GDM1 (cell line): ENCODE measurements around the gene RBFOX1.

Experiments
- DNase-seq: peaks from one replicate; lab custom pipeline; 2025; lab: John Stamatoyannopoulos, UW

RBFOX1 gene

GRCh38 chr16:7334801-7335560, 2.3 kb downstream of the RBFOX1 start:
- DNase-seq: no peak

DNA sequence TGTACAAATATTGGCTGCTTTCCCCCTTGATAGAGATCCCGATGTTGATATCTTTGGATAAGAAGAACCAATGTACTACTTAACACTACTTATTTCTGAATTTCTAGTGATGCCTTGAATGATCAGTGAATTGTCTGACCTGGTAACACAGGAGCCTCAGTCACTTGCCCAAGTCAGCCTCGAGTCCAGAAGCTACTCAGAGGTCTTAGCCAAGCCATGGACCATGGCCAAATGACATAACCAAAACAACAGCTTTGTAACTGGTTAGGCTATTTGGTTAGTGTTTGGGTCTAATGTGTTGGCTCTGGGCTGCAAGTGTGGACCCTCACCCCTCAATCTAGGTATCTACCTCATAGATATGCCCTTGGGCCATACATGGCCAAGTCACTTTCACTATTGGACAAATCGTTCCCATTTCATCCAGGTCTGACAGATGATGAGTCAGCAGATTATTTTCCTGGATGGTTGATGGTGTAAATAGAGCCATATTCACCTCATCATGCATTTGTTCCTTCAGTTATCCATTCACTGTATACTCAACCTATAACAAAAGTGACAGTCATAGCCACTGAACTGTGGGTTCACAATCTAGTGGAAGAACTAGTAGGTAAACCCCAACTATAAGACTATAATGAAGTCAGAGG, 3.5 kb downstream of the RBFOX1 start:
- DNase-seq: no peak

DNA sequence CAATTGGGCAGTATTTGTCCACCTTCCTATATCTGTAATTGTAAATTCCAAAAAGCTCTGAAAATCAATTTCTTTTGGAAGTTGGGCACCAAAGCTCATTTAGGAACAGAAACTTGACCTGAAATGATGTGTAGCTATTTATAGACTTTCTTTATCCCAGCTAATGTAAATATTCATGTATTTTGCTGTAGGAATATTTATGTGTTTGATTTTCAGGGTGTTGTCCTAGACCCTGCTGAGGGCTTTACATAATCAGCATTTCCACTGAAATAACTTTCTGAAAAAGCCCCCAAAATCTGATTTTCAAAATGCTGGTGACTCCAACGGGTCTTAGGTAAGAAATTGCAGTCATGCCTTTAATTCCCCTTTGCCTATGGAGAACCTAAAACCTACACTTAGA, 4.1 kb downstream of the RBFOX1 start:
- DNase-seq: no peak

- DNase-seq: no peak
These were observed 6.2 kb downstream of the RBFOX1 start for GRCh38 chr16:7338826-7339225.

DNA sequence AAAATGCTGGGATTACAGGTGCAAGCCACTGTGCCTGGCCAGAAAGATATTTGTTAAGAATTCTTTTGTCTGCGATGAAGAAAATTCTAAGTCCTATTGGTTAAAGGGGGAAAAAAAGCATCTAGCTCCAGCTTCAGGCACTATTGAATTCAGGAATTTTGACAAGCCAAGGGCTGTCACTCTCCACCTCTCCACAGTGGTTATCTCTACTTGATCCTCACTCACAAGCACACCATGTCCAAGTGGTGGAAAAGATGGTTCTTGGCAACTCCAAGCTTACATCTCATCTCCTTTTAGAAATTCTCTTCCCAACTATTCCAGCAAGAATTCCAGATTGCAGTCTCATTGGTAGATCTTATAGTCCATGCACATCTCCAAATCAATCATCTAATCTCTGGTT, 7.1 kb downstream of the RBFOX1 start:
- no peak for DNase-seq

- no peak for DNase-seq
These were observed 8.3 kb downstream of the RBFOX1 start for GRCh38 chr16:7340938-7341337.

- no peak for DNase-seq
These were observed 10.0 kb downstream of the RBFOX1 start for GRCh38 chr16:7342598-7342997.

GRCh38 chr16:7343243-7343642, 10.6 kb downstream of the RBFOX1 start:
- no peak for DNase-seq

DNA sequence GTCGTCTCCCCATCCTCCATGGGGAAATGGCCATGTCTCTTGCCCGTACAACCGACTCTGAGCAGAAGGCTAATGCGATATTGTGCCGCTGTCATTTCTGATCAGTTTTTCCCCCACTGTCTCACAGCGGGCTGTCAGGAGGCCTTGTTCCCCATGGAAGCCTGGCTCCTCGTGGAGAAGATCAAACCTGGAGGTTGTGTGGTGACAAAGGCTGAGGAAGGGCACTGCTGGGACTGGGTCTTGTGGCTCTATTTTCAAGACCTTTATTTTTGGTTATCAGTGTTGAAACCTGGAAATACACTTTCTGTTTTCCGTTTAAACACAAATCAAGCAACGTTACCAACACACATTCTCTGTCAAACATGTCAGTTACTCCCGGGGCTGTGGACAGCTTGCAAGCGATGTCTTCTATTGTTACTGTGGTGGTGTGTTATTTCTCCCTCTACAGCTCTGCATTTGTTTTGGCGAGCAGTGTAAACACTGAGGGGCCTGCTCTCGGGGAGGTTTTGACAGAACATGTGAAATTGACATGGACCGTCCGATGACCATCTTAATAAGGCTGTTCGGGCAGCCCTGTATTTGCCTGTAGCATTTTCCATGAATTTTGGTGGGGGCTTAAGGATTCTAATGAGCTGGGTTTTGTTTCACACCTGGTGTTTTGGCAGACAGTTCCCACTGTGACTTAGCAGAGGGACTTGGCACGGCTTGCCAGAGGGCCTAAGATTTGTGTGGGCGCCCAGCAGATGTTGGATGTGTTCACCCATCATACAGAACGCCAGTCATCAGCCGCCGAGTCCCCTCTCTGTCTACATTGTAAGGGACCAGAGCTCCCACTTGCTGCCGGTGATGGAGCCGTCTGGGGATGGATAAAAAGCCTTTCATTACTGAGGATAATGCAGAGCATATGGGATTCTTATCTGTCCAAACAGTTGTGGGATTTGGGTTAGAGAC, 12.5 kb downstream of the RBFOX1 start:
- DNase-seq: no peak

GRCh38 chr16:7350806-7351205, 18.2 kb downstream of the RBFOX1 start:
- no peak for DNase-seq

GRCh38 chr16:7351610-7352510, 19.2 kb downstream of the RBFOX1 start:
- no peak for DNase-seq

- no peak for DNase-seq
These were observed 23.1 kb downstream of the RBFOX1 start for GRCh38 chr16:7355758-7356157.

GRCh38 chr16:7361416-7362129, 28.9 kb downstream of the RBFOX1 start:
- no peak for DNase-seq

DNA sequence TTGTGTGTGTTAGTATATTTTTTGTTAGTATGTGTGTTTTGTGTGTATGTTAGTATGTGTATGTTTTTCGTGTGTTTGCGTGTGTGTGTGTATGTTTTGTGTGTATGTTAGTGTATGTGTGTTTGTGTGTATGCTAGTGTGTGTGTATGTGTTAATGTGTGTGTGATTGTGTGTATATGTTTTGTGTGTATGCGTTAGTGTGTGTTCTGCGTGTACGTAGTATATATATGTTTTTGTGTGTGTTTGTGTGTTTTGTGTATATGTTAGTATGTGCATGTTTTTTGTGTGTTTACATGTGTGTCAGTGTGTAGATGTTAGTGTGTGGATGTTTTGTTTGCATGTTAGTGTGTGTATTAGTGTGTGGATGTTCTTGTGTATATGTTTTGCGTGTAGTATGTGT, 29.6 kb downstream of the RBFOX1 start:
- DNase-seq: no peak

DNA sequence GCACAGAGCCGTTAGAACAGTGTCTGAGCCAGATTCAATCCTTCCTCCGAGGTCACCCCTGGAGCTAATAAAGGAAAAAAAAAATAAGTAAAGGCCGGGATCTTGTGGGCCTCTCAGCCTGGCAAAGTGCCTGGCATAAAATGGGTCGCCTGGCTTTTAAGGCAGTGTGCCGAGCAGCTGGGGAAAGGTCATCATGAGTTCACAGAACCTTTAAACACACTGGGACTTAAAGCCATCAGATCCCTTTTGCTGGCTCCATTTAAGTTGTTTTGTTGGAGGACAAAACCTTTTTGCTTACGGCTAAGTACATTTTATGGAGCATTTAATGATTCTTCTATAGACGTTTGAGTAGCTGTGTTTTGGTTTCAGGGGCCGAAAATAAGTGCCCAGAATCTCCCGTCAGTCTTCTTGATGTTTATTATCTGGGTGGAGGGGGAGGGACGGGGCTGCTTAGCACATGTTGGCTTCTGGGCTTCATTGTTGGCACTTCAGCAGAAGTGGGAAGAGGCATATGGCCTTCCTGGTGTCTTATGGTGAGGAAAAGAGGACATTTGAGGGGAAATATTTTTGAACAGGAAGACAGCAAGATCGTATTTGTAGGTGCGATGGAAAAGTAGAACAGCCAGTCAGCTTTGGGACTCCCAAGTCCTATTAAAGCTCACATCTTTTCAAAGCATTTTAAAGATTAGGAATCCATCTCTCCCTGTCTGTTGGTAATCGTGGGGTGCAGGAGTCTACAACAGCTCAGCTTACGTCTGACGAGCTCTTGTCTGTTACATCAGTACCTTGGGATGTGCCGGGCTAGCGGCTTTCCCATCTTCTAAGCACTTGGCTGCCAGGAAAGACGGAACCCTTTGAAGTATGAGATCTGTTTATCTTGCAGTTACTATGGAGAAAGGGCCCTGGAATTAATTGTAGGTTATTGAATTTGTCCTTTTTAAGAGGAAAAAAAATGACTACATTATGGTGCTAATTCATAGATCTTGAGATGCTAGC, 31.1 kb downstream of the RBFOX1 start:
- no peak for DNase-seq

- no peak for DNase-seq
These were observed 33.4 kb downstream of the RBFOX1 start for GRCh38 chr16:7366041-7366440.

DNA sequence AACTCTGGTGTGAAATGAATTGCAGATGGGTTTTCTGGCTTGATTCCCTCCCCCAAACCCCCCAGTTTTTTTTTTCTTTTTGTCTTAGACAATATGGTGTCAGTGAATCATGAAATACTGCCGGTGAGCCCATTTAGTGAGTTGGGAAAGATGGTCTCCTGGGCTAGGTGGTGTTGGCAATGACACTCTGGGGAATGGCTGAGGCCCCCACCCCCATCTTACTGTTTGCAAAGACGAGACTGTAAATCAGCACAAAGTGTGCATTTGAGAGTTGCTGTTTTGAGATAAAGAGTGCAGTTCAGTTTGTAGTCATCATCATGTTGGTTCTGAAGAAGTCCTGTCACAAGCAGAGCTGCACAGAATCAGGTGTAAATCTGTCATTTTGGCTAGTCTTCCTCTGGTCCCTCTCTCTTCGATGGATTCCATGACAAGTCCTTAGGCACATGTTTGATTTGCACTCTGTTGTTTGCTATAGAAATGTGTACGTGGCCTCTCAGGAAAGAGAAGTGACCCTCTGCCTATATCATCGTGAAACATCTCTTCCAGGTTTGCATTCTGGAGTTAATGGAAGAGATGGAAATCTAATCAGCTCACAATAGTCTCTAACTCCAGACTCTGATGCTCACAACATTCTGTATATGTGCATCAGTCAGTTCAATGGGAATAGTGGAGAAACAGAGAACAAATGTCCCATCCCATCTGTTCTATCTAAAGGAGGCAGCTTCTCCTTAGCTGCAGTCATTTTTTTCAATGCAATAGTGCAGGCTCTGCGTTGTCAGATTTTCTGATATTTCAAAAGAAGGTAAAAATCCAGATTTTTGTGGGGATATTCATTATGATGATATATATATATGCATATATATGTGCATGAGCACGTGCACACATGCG, 34.6 kb downstream of the RBFOX1 start:
- no peak for DNase-seq

- DNase-seq: no peak
These were observed 36.6 kb downstream of the RBFOX1 start for GRCh38 chr16:7369204-7369603.

- no peak for DNase-seq
These were observed 39.5 kb downstream of the RBFOX1 start for GRCh38 chr16:7372095-7372494.
